ENCODE measurements around the gene KRTAP19-2.

Gene KRTAP19-2

GRCh38 chr21:30487336-30487735 lies at the start of gene KRTAP19-2:
KRTAP19-2 (minus strand) TSS chr21:30487436; CDS start chr21:30487348, 88 bp downstream.
- DNase-seq: no peak

- no peak for DNase-seq
These were observed 31.6 kb upstream of the KRTAP19-2 start for GRCh38 chr21:30518876-30519275.

GRCh38 chr21:30515681-30516080 lies 28.4 kb upstream of the KRTAP19-2 start:
- DNase-seq: no peak

GRCh38 chr21:30505621-30506205 lies 18.5 kb upstream of the KRTAP19-2 start:
- peak in 1 of 2 experiments; percentile 3 for DNase-seq

GRCh38 chr21:30502041-30502440 lies 14.8 kb upstream of the KRTAP19-2 start, which contains the start of gene KRTAP19-5:
KRTAP19-5 (minus strand) TSS chr21:30502141; CDS start chr21:30502090, 51 bp downstream.
- DNase-seq: no peak

GRCh38 chr21:30497065-30497464 lies 9.8 kb upstream of the KRTAP19-2 start, which contains the start of gene KRTAP19-4:
KRTAP19-4 (minus strand) TSS chr21:30497165; CDS start chr21:30497110, 55 bp downstream.
- no peak for DNase-seq

- DNase-seq: no peak
These were observed 4.8 kb upstream of the KRTAP19-2 start, which contains the start of gene KRTAP19-3 for GRCh38 chr21:30491963-30492428. KRTAP19-3 (minus strand) TSS chr21:30492013; CDS start chr21:30491957, 56 bp downstream.

- DNase-seq: no peak
These were observed 1.1 kb downstream of the KRTAP19-2 start for GRCh38 chr21:30486180-30486579.

- DNase-seq: no peak
These were observed 5.1 kb downstream of the KRTAP19-2 start for GRCh38 chr21:30482130-30482529.

- no peak for DNase-seq
These were observed 7.1 kb downstream of the KRTAP19-2 start, which contains the start of gene KRTAP19-1 for GRCh38 chr21:30480145-30480544. KRTAP19-1 (minus strand) TSS chr21:30480367; CDS start chr21:30480317, 50 bp downstream.

GRCh38 chr21:30479259-30479658 lies 8.0 kb downstream of the KRTAP19-2 start:
- DNase-seq: no peak

GRCh38 chr21:30478004-30478403 lies 9.2 kb downstream of the KRTAP19-2 start:
- no peak for DNase-seq

- DNase-seq: no peak
These were observed 18.1 kb downstream of the KRTAP19-2 start for GRCh38 chr21:30468900-30469714.

GRCh38 chr21:30463713-30464112 lies 23.5 kb downstream of the KRTAP19-2 start:
- DNase-seq: peak in 1 of 2 experiments; percentile 31

GRCh38 chr21:30448514-30448913 lies 38.7 kb downstream of the KRTAP19-2 start:
- DNase-seq: no peak

GRCh38 chr21:30447056-30447455 lies 40.2 kb downstream of the KRTAP19-2 start:
- DNase-seq: no peak

- DNase-seq: no peak
These were observed 43.0 kb downstream of the KRTAP19-2 start for GRCh38 chr21:30444204-30444603.

- DNase-seq: no peak
These were observed 44.0 kb downstream of the KRTAP19-2 start for GRCh38 chr21:30443226-30443625.

GRCh38 chr21:30439975-30440374 lies 47.3 kb downstream of the KRTAP19-2 start, which contains the start of gene KRTAP15-1:
KRTAP15-1 (plus strand) TSS chr21:30440275; CDS start chr21:30440328, 53 bp downstream.
- DNase-seq: no peak

Data from SW 1271 (cell line).